ENCODE data around the gene ST8SIA5. TPM values are rescaled to one million over a fixed set of nuclear protein-coding genes. Genes with fewer than 3 reads are reported as not detected.

ST8SIA5 gene
- total RNA-seq, 1 donor from 2014 or later: 0.75 TPM

DNA sequence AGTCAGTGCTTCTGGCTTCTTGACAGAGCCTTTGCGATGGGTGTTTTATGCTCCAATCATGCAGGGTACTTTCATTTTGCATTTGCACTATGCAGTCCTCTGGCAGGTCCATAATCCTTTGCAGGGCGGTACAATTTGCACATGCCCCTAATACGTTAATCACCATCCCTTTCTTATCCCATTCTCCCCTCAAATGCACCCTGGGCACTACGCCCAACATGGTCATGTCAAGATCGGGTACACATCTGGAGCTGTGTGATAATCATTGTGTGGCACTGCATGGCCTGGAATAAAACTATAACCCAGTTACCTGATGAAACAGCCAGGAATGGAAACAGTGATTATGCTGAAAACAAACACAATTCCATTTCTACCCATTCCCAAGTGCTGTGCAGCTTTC, 127.5 kb downstream of the ST8SIA5 start:
- DNase-seq (ENCODE audit: low read depth): no peak

DNA sequence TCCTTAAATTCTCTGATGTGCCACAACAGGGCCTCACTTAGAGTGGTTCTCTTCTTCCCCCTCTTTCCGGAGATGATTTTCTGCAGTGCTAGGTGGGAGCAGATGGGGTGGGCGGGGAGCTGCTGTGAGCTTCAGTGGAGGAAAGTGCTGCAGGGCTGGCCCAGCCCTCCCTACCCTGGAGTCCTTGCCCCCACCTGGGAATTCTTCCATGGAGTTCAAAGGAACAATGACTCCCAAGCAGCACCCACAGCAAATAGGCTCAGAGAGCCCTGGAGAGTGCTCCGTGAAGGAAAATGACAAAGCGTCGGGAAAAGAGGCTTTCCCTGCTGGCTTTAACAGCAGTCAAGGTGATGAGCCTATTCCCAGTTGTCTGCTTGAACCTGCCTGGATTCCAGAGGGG, 128.6 kb downstream of the ST8SIA5 start:
- DNase-seq (ENCODE audit: low read depth): no peak

DNA sequence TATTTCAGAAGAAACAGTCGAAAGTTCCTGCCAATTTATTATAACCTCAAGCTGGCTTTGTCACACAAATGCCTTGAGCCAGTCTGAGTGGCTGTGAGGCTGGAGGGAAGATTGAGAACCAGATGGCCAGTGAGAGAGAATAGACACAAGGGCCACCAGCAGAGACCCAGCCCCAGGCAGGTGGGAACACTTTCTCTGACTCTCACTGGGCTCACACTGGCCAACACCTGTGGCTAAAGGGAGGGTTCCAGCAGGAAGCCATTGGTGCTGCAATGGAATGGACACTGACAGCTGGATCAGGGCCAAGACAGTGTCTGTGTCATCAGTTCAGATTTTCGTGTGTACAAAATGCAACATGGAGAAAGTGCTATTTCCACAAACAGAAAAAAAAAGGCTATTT, 129.7 kb downstream of the ST8SIA5 start:
- DNase-seq (ENCODE audit: low read depth): no peak

DNA sequence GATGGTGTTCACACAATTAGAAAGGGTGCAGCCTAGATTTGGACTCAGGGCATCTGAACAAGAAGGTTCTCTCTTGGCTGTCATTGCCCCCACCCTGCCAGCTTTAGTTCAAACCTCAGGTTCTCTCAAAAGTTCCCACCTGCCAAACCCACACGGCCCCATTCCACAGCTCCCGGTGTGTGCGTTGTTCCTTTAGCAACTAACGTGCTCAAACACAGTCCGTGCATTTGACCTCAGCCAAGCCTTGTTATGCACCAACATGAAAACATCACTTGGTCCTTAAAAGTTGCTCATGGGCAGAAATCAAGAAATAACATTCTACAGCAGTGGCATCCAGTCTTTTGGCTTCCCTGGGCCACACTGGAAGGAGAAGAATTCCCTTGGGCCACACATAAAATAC, 131.8 kb downstream of the ST8SIA5 start:
- DNase-seq (ENCODE audit: low read depth): no peak

DNA sequence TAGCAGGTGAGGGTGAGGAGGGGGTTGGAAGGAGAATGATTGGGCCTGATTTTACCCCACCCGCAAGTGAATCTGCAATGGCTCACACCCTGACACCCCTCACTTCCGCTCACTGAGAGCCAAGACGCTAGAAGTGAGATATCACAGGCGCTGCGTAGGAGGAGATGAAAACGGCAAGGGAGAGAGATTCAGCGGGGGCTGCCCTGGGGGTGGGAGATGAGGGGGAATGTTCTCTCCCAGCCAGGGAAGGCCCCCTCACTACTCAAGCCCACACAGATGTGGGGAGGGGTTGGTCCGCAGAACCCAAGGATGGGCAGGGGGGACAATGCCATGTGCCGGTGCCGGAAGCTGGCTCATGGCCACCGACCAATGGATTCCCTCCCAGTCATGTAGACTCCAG, 132.7 kb downstream of the ST8SIA5 start:
- no peak for DNase-seq (ENCODE audit: low read depth)

DNA sequence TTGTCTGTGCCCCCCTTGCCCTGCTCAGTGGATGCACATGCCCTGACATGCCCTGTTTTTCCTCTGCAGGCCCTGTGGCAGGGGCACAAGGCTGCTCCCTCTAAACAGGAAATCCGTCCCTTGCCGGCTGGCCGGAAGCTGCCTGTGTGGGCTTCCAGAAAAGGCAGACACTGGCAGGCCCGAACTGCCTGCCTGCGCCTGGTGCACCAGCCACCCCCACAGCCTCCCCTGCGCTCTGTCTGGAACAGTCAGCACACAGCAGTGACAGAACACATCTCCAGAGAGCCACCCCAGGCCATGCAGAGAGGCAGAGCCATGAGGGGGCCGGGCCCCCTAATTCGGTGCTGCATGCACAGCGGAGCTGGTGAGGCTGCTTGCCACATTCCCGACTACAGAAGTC, 133.3 kb downstream of the ST8SIA5 start:
- DNase-seq (ENCODE audit: low read depth): no peak

DNA sequence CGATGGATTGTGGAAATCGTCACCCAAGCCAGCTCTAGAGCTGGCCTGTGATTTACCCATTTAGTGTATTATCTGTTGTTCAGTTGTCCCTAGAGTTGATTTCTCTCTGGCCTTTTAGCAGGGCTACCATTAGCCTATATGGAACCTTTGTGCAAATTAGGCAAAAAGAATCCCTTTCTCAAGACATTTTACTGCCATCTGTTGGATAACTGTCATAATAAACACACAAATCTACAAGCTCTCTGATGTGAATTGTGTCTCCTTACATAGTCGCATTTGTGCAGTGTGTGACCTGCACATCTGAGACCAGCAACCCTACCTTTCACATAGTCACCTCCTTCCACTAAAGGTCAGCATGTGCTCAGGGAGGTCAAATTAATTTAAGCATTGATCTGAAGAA, 133.9 kb downstream of the ST8SIA5 start:
- DNase-seq (ENCODE audit: low read depth): peak; percentile 33

DNA sequence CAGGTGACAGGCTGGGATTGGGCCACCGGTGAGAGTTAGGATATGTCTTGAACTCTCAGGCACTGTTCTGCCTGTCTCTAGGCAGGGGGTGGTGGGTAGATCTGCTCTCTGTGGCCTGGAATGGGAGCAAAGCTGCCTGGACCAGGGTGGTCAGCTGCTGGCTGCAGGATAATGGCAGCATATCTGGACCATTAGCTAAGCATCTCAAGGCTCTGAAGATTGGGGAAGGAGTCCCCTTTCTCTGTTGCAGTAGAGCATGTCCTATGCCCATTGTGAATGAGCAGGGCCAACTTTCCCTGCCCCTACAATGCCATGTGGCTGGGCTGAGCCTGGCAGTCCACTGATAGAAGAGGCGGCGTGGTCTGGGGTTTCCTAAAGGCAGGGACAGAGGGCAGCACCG, 134.4 kb downstream of the ST8SIA5 start:
- DNase-seq (ENCODE audit: low read depth): no peak

DNA sequence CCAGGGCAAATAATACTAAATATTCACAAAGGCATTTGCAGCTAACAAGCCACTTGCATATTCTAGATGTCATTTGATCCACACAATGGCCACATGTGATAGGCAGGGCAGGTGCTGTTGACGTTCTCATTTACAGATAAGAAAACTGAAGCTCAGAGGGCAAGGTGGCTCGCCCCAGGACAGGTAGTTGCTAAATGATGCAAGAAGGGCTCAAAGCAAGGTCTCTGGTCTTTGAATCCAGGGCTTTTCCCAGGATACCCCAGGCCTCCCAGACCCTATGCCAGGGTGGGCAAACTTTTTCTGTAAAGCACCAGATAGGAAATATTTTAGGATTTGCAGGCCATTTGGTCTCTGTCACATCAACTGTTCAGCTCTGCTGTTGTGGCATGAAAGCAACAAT, 135.0 kb downstream of the ST8SIA5 start:
- no peak for DNase-seq (ENCODE audit: low read depth)

DNA sequence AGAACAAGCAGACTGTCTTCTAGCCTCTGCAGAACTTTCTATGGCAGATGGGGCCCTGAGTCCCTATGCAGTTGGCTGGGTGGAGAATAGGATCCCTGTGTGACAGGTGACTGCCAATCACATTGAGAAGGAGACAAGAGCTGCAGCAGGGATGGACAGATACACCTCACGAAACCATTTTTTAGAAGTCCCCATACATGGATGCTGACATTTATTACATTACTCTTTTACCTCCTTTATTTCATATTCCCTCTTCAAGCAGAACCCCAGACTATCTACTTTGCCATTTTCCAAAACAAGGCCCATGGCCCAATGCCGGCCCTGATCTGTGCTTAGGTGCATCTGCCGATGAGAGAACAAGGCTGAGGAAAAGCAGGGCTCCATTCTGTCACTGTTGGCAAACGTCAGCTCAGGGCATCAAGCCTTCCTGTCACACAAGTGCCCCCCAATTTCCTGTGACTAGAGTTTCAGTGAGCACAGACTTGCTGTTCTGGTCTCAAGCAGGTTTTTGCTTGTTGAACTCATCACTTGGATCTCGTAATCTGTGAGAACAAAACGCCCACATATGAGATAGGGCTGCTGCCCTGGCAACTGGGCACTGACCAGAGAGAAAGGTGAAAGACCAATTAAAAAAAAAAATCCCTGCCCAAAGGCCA, 135.6 kb downstream of the ST8SIA5 start:
- DNase-seq (ENCODE audit: low read depth): no peak

DNA sequence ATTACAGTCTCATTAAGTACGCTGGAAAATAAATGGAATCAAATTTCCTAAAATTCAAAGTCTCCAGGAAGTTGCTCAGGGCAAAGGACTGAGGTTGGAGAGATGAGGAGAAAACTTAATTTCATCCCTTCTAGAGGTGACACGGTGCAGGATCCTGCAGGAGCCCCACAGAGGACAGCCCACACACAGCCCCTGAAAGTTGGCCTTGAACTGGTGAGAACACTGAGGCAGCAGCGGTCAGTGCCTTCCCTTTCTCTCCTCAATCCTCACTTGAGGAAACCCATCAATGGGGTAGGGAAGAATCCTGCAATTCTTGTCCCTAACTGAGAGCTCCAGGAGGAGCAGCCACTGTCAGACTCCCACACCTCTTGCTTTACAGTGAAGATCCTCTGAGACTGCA, 137.3 kb downstream of the ST8SIA5 start:
- DNase-seq (ENCODE audit: low read depth): no peak

Other genes with a start within 250 kb of the ST8SIA5 start
- not detected in 2 replicates for gene LOXHD1, start 99.8 kb downstream of the ST8SIA5 start, total RNA-seq
- gene PIAS2, start 160.5 kb upstream of the ST8SIA5 start, total RNA-seq: 10.6 and 36.4 TPM in 2 replicates
- gene KATNAL2, start 160.5 kb upstream of the ST8SIA5 start, total RNA-seq: 0.52 and 10.3 TPM in 2 replicates